ENCODE data around the gene OR5K4.
"Not testable (repeated sequence)": the region's sequence is repeated elsewhere in the genome, so short reads cannot be mapped to it uniquely, and the experiment has no call there.

Gene OR5K4

GRCh38 chr3:98390366-98390765 is 36.7 kb downstream of the OR5K4 start, which contains the start of gene OR5K3:
OR5K3 (plus strand) TSS chr3:98390666; CDS start chr3:98390666, 0 bp downstream.
- Histone ChIP-seq H2AFZ (ENCODE audit: low read depth, low read length) (no peak within 1 kb of the TSS), H4K20me1 (ENCODE audit: insufficient read depth, low read length) (no peaks in the 10 kb centered on the region), H3K27ac (ENCODE audit: low read length) (no peak within 1 kb of the TSS), H3K9ac (ENCODE audit: low read depth, low read length) (no peak within 1 kb of the TSS), H3K79me2 (ENCODE audit: insufficient read depth, low read length) (no peaks in the 10 kb centered on the region), H3K36me3 (ENCODE audit: insufficient read depth, low read length) (no peaks in the 10 kb centered on the region), H3K9me3 (ENCODE audit: insufficient read depth, low read length, severe bottlenecking) (no peaks in the 10 kb centered on the region), H3K4me1 (ENCODE audit: insufficient read depth, low read length) (no peaks in the 10 kb centered on the region), H3K4me2 (ENCODE audit: insufficient read depth, low read length) (no peak within 1 kb of the TSS), H3K27me3 (ENCODE audit: insufficient read depth, low read length, poor library complexity) (no peaks in the 10 kb centered on the region), H3K4me3 (ENCODE audit: low read depth in 1 of 2, low read length in 2 of 2) (no peak within 1 kb of the TSS)
- TF ChIP-seq CTCF (IDR thresholded peaks at IDR 0.05; ENCODE audit: borderline replicate concordance, extremely low read depth, low read length, poor library complexity, severe bottlenecking) (no peak), EZH2 (IDR thresholded peaks at IDR 0.05; ENCODE audit: borderline replicate concordance, low read depth, low read length, severe bottlenecking) (no peak)
- DNase-seq (no peak), ATAC-seq (ENCODE audit: insufficient read depth, low read depth) (no peak)

GRCh38 chr3:98395101-98395500 is 41.4 kb downstream of the OR5K4 start:
- no peaks in the 10 kb centered on the region for H3K79me2 ChIP-seq (ENCODE audit: insufficient read depth, low read length)

DNA sequence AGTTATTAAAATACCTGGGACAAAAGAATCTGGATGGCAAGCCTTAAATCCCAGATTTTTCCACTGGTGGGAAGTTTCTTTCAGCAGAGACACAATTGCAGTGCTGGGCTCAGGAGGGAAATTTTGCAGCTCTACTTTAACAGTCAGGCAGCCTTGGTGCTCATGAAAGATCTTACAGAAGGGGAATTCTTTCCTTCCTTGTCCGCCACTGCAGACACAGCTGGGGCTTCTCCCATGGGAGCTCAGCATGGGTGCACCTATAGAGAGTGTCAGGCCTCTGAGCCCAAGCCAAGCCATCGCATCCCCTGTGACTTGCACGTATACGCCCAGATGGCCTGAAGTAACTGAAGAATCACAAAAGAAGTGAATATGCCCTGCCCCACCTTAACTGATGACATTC is 42.8 kb downstream of the OR5K4 start:
- not testable (repeated sequence) for H3K79me2 ChIP-seq (ENCODE audit: insufficient read depth, low read length); DNase-seq; H3K4me1 ChIP-seq (ENCODE audit: insufficient read depth, low read length); H3K27me3 ChIP-seq (ENCODE audit: insufficient read depth, low read length, poor library complexity); H3K27ac ChIP-seq (ENCODE audit: low read length); H3K4me2 ChIP-seq (ENCODE audit: insufficient read depth, low read length); ATAC-seq (ENCODE audit: insufficient read depth, low read depth); H3K9me3 ChIP-seq (ENCODE audit: insufficient read depth, low read length, severe bottlenecking); H2AFZ ChIP-seq (ENCODE audit: low read depth, low read length); H3K36me3 ChIP-seq (ENCODE audit: insufficient read depth, low read length); H3K9ac ChIP-seq (ENCODE audit: low read depth, low read length); H3K4me3 ChIP-seq (ENCODE audit: low read depth in 1 of 2, low read length in 2 of 2); H4K20me1 ChIP-seq (ENCODE audit: insufficient read depth, low read length)

More at GRCh38 chr3:98395101-98395500, 41.4 kb downstream of the OR5K4 start:
- Histone ChIP-seq H3K27ac (ENCODE audit: low read length) (no peak overlapping the region), H3K4me1 (ENCODE audit: insufficient read depth, low read length) (no peaks in the 10 kb centered on the region), H3K9ac (ENCODE audit: low read depth, low read length) (no peak overlapping the region), H3K4me3 (ENCODE audit: low read depth in 1 of 2, low read length in 2 of 2) (no peak overlapping the region), H3K4me2 (ENCODE audit: insufficient read depth, low read length) (no peak overlapping the region), H2AFZ (ENCODE audit: low read depth, low read length) (no peak overlapping the region), H3K27me3 (ENCODE audit: insufficient read depth, low read length, poor library complexity) (no peaks in the 10 kb centered on the region), H4K20me1 (ENCODE audit: insufficient read depth, low read length) (no peaks in the 10 kb centered on the region), H3K36me3 (ENCODE audit: insufficient read depth, low read length) (no peaks in the 10 kb centered on the region), H3K9me3 (ENCODE audit: insufficient read depth, low read length, severe bottlenecking) (no peaks in the 10 kb centered on the region)
- no peak for DNase-seq
- TF ChIP-seq EZH2 (IDR thresholded peaks at IDR 0.05; ENCODE audit: borderline replicate concordance, low read depth, low read length, severe bottlenecking) = no peak
- no peak for ATAC-seq (ENCODE audit: insufficient read depth, low read depth)

- Histone ChIP-seq H4K20me1 (ENCODE audit: insufficient read depth, low read length) (no peaks in the 10 kb centered on the region), H3K27ac (ENCODE audit: low read length) (no peak overlapping the region), H3K27me3 (ENCODE audit: insufficient read depth, low read length, poor library complexity) (no peaks in the 10 kb centered on the region), H3K9ac (ENCODE audit: low read depth, low read length) (no peak overlapping the region), H3K36me3 (ENCODE audit: insufficient read depth, low read length) (no peaks in the 10 kb centered on the region), H3K4me3 (ENCODE audit: low read depth in 1 of 2, low read length in 2 of 2) (no peak overlapping the region), H3K4me1 (ENCODE audit: insufficient read depth, low read length) (no peaks in the 10 kb centered on the region), H3K4me2 (ENCODE audit: insufficient read depth, low read length) (no peak overlapping the region), H2AFZ (ENCODE audit: low read depth, low read length) (no peak overlapping the region), H3K79me2 (ENCODE audit: insufficient read depth, low read length) (no peaks in the 10 kb centered on the region), H3K9me3 (ENCODE audit: insufficient read depth, low read length, severe bottlenecking) (no peaks in the 10 kb centered on the region)
- DNase-seq = no peak
- no peak for TF ChIP-seq CTCF (IDR thresholded peaks at IDR 0.05; ENCODE audit: borderline replicate concordance, extremely low read depth, low read length, poor library complexity, severe bottlenecking)
- TF ChIP-seq EZH2 (IDR thresholded peaks at IDR 0.05; ENCODE audit: borderline replicate concordance, low read depth, low read length, severe bottlenecking) = no peak
- no peak for ATAC-seq (ENCODE audit: insufficient read depth, low read depth)
Observed at GRCh38 chr3:98398513-98398912, 44.9 kb downstream of the OR5K4 start.
